Activated gamma-delta T cell (primary cell): ENCODE data around the gene DNAI7.

Experiments
- DNase-seq: peaks from one replicate; lab custom pipeline; 2025; lab: John Stamatoyannopoulos, UW
- total RNA-seq, 2 donors: gene quantifications; one replicate each; lab custom pipeline; 2026; lab: John Stamatoyannopoulos, UW

Gene DNAI7, protein sequence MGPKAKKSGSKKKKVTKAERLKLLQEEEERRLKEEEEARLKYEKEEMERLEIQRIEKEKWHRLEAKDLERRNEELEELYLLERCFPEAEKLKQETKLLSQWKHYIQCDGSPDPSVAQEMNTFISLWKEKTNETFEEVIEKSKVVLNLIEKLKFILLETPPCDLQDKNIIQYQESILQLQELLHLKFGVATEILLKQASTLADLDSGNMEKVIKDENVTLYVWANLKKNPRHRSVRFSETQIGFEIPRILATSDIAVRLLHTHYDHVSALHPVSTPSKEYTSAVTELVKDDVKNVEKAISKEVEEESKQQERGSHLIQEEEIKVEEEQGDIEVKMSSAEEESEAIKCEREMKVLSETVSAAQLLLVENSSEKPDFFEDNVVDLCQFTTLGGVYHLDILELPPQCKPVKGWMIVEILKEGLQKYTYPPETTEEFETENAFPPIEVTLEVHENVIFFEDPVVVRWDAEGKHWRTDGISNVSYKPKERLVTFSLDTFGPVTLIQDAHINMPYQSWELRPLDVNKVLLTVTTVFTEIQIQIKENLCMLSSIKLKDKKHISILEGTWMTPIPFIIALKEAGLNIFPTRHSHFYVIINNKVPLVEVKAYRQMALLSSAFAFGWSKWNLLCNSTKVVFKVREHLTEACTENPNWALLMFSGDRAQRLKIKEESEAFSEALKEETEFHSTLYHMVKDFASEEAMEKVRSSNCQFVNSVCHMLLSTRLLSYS
- 0.31 to 0.35 reads per million in 2 donors for total RNA-seq

DNA sequence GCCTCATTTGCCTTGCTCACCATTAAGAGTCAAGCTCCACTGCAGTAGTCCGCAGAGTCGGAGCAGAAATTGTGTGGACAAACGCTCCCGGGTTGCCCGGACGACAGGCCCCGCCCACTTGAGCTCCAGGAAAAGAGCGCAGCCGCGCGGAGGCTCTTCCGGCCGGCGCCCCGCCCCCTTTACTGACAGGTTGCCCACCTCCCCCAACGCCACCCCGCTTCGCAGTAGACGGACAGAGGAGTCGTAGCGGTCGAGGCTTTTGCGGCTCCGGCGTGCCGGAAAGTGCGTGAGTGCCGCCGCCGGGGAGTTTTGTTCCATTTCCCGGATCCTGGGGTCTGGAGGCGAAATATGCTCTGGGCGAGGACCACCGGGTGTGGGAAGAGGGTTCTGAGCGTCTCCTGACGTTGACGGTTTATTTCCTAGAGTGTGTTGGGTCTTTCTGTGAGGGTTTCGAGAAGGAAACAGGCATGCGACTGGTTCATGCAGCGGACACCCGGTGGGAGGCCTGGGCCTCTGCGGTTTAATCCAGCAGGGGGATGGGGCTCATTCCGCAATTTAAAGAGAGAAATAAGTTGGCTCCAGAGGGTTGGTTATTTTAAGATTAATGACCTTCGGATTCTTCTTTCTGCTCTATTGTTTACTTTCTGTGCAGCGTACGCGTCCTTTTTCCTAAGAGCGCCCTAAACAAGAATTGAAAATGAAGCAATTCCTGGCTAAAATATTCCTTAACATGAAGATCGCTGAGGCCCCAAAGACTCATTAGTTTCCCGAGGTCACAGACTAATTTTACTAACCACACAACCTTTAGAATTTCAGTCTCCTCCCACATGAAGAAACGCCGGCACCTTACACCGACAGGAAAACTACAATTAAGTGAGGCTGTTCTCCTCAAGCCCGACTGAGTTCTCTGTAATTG is at the start of gene DNAI7, which contains the start of gene ETFRF1:
DNAI7 (minus strand) TSS at position 105 of the 916 bp plus-strand sequence; CDS start at position 23, 82 bp downstream.
ETFRF1 (plus strand) TSS at position 182 of the 916 bp plus-strand sequence. CDS start 8,720 bp downstream, outside the sequence.
- DNase-seq = peak; percentile 95

- DNase-seq = no peak
Measured at GRCh38 chr12:25243680-25243990, 48.7 kb upstream of the DNAI7 start.

GRCh38 chr12:25242981-25243679 is 48.2 kb upstream of the DNAI7 start:
- DNase-seq = no peak

DNA sequence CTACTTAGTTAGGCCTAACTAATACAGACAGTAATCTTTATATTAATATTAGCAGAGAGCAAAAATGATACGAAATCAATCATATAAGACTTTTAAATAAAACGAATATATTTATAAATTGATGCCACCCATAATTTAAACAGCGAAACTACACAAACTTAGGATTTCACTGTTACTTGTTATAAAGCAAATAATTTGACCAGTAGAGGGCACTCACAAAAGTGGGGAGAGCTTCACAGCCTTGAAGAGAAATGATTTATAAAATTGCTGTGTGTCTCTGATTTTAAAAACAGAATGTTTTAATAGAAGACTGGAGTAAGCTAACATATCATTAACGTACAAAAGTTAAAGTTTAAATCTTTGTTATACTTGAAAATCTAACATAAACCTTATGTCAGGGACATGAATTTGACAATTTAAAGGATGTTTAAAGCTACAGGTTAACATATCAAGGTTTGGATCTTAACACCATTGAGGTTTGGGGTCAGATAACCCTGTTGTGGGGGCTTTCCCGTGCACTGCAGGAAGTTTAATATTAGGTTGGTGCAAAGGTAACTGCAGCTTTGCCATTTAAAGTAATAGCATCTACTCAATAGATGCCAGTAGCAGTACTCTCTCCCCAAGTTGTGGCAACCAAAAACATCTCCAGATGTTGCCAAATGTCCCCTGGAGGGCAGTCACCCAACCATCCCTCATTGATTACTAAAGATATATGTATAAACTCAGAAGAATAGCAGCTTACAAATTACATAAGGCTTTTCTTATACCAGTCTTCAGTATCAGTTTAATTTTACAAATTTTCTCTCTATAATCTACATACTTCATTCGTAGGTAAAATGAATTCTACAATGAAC is 46.4 kb upstream of the DNAI7 start:
- DNase-seq = no peak

DNA sequence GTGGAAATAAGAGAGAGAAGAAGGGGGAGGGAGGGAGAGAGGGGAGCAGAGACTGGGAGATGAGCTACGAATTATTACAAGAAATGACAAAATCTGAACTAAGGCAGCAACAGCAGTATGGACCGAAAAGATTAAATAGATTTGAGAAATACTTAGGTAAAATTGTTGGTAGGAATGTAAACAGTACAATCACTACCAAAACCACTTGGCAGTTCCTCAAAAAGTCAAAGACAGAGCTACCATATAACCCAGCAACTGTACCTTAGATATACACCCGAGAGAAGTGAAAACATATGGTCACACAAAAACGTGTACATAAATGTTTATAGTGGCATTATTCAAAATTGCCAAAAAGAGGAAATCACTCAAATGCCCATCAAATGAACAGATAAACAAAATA is 41.7 kb upstream of the DNAI7 start:
- no peak for DNase-seq

DNA sequence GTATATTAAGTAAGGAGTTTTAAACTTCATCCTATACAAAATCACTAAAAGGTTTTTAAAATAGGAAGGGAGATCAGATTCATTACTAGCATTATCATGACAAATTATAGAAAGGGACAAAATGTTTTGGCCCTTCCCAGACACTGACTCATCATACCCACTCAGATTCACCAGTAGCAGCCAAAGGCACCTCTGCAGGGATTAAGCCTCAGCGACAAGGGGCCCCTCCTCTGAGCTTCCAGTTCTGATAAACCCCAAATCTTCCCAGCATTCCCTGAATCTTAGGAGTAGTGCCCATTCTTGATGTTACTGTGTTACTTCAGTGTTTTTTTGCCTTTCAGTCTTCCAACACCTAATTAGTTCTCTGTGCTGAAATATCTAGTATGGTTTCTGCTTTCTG is 41.2 kb upstream of the DNAI7 start:
- no peak for DNase-seq

DNA sequence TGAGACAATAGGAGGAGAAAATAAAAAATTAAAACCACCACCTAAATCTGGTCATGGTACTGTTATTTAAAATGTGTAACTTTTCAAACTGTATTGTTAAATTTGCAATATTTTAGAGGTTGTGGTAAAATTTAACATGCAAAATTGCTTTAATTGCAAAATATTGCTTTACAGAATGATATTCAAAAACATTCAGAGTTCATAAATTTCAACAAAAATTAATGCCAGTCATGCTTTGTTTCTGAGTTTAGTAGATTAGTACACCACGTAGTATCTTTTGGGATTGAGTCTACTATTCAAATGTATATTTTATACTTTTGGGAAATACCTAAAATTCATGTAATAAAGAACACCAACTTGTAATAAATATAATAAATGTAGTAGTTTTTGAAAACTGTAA is 18.4 kb upstream of the DNAI7 start:
- no peak for DNase-seq

GRCh38 chr12:25208554-25208953 is 13.6 kb upstream of the DNAI7 start:
- no peak for DNase-seq

DNA sequence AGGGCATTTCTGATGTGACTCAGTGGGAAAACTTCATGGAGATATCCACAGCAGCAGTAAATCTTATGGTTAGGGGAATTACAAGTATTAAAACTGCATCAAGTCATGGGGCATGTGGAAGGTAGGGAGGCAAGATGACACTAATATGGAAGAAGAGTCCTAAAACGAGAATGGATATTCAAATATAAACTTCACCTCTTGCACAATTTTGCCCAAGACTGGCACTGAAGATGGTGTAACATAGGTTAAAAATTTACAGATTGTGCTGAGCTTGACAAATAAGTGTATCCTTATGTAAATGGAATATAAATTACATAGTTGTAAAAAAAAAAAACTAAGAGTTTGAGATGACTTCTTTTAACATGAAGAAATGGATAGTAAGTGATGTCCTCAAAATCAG is 12.9 kb upstream of the DNAI7 start:
- DNase-seq = no peak

DNA sequence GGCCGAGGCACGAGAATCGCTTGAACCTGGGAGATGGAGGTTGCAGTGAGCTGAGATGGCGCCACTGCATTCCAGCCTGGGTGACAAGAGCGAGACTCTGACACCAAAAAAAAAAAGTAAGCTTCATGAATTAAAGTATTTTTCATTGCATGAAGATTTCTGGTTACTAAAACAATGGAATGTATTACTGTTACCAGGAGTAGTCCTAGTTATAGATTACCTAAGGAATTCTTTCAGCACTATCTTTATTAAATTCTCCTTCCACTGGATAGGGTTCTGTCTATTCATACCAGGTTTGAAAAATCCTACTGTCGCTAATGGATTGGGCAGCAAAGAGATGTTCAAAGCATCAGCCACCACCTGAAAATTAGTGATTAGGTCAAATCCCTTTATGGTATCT is 12.5 kb upstream of the DNAI7 start:
- DNase-seq = no peak

GRCh38 chr12:25202137-25202536 is 7.2 kb upstream of the DNAI7 start:
- no peak for DNase-seq

DNA sequence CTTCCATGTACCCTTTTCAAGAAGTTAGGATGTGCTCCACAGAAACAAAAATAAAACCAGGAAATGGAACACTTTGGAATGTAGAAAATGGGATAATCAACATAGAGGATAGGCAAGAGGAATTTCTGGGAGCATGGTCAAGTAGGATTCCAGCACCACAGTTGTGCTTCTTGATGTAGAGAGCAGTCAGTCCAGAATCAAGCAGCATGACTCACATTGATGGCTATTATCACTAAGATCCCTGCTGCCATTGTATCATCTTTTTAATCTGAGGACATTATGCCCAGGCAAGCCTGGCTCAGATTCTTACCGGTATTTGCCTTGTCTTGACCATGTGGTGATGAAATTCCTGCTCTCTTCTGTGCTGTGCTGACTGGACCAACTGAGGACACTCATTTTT is 5.7 kb upstream of the DNAI7 start:
- no peak for DNase-seq

DNA sequence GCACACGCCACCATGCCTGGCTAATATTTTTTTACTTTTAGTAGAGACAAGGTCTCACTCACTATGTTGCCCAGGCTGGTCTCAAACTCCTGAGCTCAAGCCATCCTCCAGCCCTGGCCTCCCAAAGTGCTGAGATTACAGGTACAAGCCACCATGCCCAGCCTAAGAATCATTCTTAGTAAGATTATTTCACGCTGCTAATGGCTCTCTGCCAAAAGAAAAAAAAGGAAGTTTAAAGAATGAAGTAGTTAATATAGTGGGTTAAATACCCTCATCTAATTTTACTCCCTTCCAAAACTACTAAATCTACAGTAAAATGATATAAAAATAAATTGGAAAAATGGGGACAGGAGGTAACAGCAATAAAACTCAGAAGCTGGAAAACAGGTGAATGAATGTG is 2.6 kb upstream of the DNAI7 start:
- no peak for DNase-seq

GRCh38 chr12:25194722-25195055 is 271 bp downstream of the DNAI7 start:
- DNase-seq = no peak

DNA sequence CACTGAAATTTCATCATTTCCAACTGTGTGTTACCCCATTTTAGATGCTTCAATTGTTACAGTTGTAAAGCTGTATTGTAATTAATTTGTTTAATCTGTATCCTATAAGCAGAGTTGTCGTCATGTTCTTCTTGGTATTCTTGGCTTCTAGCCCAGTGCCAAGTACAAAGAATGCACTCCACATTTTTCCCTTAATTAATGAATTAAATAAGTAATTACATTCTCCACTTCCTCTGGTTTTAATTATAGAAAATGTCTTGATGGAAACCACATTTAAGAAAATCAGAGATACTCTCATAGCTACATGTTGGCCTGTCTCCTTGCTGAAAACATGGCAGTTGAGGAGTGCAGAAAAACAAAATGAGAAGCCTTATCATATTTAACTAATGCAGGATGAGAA is 746 bp downstream of the DNAI7 start:
- no peak for DNase-seq

- DNase-seq = no peak
Measured at GRCh38 chr12:25190793-25191192, 4.2 kb downstream of the DNAI7 start.

GRCh38 chr12:25189656-25190055 is 5.3 kb downstream of the DNAI7 start:
- DNase-seq = no peak

DNA sequence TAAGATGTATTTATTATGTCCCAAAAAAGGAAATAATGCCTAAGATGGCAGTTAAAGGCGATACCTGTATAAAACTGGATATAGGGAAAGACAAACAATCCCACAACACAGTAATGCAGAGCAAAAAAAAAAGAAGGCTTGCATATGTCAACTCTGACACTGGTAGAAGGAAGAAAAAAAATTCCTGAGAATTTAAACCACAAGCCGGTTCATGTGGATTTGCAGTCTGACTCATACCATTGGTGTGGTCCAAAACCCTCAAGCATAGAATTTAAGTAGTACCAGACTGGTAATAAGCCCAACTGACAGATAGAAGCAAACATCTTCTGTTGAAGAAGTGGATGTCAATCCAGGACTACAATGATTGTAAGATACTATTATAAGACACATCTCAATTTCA is 7.2 kb downstream of the DNAI7 start:
- no peak for DNase-seq

GRCh38 chr12:25186788-25187402 is 8.1 kb downstream of the DNAI7 start:
- no peak for DNase-seq

DNA sequence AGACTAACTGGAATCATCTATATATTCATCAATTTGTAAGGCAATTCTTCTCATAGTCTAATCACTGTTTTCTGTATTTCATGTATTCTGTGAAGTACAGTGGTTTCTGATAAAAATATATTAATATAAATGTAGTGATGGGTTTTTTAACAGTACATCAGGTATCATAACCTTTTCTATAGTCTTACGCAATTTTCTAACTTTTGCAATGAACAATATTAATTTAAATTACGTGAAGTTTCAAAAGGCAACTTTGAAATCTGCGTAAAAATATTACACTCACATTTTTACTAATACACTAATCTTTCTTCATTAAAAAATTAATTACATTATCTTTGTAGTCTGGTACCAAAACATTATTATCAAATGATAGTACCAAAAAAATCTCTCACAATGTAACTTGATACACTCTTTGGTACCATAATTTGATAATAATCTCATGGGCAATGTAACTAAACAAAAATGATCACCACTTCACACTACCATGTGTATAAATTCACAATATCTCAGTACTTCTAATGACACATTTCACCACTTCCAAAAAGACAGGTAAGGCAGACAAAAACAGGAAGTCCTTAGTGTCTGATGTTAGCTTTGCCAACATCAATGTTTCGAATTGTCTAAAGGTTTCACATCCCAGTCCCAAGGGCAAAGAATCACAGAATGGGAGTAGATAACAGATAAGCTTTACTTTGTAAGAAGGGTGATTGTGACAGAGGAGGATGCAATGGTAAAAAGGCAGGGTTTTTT is 8.7 kb downstream of the DNAI7 start:
- DNase-seq = no peak
